Stimulated activated CD4-positive, alpha-beta T cell treated with anti-CD3 and anti-CD28 coated beads, Interleukin-4, amount 100 ng/mL, for 4 hours (primary cell): ENCODE measurements around the gene PCSK6.
"Not testable (repeated sequence)": the region's sequence is repeated elsewhere in the genome, so short reads cannot be mapped to it uniquely, and the experiment has no call there.

Experiments
- DNase-seq, 2 experiments: peaks; one replicate each; pipeline ENCODE4 v3.0.0-alpha.2; 2020

Gene PCSK6

GRCh38 chr15:101303408-101303807 is 186.1 kb downstream of the PCSK6 start:
- no peak for DNase-seq

GRCh38 chr15:101296418-101297405 is 192.8 kb downstream of the PCSK6 start:
- DNase-seq: no peak

GRCh38 chr15:101295607-101296161 is 193.8 kb downstream of the PCSK6 start:
- DNase-seq: no peak

- peak; percentile 96 to 99 for DNase-seq
Measured at GRCh38 chr15:101294731-101295606, 194.5 kb downstream of the PCSK6 start, which contains the start of gene SNRPA1. SNRPA1 (minus strand) TSS chr15:101295248; CDS start chr15:101295178, 70 bp downstream.

GRCh38 chr15:101293122-101293521 is 196.4 kb downstream of the PCSK6 start:
- DNase-seq: no peak

GRCh38 chr15:101288905-101289513 is 200.5 kb downstream of the PCSK6 start:
- DNase-seq: no peak

GRCh38 chr15:101287342-101287741 is 202.2 kb downstream of the PCSK6 start:
- DNase-seq: not testable (repeated sequence)

- DNase-seq: no peak
Measured at GRCh38 chr15:101286471-101287114, 202.9 kb downstream of the PCSK6 start.

GRCh38 chr15:101283931-101284330 is 205.6 kb downstream of the PCSK6 start:
- no peak for DNase-seq

- DNase-seq: no peak
Measured at GRCh38 chr15:101280007-101280406, 209.5 kb downstream of the PCSK6 start.

GRCh38 chr15:101277943-101278564 is 211.5 kb downstream of the PCSK6 start:
- DNase-seq: no peak

GRCh38 chr15:101277038-101277822 is 212.3 kb downstream of the PCSK6 start, which contains the start of gene SELENOS:
SELENOS (minus strand) TSS chr15:101277485; CDS start chr15:101277417, 68 bp downstream.
- peak; percentile 82 to 92 for DNase-seq

- DNase-seq: no peak
Measured at GRCh38 chr15:101276501-101277037, 212.9 kb downstream of the PCSK6 start.

- no peak for DNase-seq
Measured at GRCh38 chr15:101275018-101275417, 214.5 kb downstream of the PCSK6 start.

- DNase-seq: no peak
Measured at GRCh38 chr15:101273534-101273933, 216.0 kb downstream of the PCSK6 start.

GRCh38 chr15:101272584-101272983 is 216.9 kb downstream of the PCSK6 start:
- DNase-seq: no peak

- no peak for DNase-seq
Measured at GRCh38 chr15:101269479-101270223, 219.9 kb downstream of the PCSK6 start.

GRCh38 chr15:101267320-101268104 is 222.0 kb downstream of the PCSK6 start:
- no peak for DNase-seq

GRCh38 chr15:101266787-101267186 is 222.7 kb downstream of the PCSK6 start:
- DNase-seq: no peak
